GM21526 (cell line): Measurements from ENCODE around the gene HLCS.

Experiments used
- ATAC-seq: cut with Tn5 transposase; IDR thresholded peaks from one replicate; pipeline ENCODE4 v1.9.1; 2021; ENCODE audit warnings: moderate library complexity; ENCODE audit not compliant: unreplicated experiment, low FRiP score

HLCS gene

DNA sequence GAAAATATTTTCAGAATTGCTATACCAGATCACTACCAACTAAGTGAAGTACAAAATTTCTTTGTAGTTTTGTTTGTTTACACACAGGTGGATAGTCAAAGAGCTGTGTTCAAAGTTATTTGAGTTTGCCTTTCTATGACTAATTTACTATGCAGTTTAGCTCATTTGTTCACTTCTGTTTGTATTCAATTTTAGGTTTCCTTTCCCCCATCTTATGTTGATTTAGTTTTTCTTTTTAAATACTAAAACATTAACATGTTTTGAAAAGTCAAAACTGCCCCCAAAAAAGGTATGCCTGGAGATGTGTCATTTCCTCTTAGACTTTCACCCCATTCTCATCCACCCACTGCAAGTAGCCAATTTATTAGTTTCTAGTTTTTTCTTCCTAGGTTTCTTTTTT is 21.4 kb upstream of the HLCS start:
- no peak for ATAC-seq

DNA sequence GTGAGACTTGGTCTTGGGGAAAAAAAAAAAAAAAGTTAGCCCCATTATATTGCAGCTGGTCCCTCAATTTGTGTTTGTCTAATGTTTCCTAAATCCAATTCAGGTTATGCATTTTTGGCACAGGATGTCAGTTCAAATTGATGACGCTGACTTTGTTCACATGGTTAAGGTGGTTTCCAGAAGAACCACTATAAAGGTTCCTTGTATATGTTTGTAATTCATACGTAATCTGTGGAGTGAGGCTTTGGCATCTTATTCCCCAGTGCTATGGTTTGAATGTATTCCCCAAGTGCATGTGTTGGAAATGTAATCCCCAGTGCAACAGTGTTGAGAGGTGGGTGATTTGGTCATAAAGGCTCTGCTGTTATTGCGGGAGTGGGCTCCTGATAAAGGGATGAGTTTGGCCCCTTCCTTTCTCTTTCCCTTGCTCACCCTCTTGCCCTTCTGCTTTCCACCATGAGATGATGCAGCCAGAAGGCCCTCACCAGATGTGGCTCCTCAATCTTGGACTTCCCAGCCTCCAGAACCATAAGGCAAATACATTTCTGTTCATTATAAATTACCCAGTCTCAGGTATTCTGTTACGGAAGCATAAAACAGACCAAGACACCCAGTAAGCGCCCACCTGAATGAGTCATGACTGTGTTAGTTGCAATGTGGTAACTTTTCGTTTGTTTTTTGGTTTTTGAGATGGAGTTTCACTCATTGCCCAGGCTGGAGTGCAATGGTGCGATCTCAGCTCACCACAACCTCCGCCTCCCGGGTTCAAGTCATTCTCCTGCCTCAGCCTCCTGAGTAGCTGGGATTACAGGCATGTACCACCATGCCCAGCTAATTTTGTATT is 19.5 kb upstream of the HLCS start:
- no peak for ATAC-seq

DNA sequence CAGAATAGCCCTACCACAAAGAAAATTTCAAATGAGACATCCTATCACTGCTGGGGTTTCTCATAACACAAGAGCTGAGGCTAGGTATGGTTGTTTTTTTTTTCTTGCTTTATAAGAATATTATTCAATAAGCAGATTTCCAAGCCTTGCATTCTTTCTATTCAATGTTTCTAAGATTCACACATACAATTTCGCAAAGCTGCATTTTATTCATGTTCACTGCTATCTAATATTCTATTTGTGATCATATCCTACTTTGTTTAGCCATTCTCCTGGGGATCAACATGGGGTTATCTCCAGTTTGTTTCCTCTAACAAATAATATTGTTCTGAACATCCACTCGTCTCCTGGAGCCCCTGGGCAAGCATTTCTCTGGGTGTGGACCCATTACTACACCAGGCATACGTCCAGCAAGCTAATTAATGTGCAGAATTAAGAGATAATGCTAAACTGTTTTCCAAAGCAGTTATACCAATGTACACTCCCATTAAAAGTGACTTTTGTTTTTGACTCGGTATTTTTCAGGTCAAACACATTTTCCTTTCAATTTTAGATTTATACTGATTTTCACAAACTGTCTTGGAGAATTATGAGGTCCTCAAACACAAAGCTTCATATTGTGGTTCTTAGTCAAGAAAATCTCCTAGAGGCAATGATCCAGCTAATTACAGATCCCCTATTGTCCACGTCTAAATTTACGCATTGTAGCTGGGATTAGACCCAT is 15.7 kb upstream of the HLCS start:
- ATAC-seq, result no peak

DNA sequence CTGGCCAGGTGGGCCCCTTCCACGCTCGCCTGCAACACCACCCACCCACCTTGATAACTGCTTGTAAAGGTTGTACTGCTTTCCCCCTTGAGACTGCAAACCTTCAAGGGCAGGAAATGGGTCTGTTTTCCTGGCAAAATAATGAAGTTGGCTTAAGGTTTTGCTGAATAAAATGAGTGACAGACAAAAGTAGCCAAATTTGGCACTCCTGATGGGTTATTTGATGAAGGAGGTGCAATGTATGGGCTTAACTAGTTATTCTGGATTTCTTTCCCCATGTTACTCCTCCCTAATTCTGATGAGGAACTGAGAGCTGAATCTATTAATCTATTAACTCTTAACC is 14.6 kb upstream of the HLCS start:
- ATAC-seq, result no peak

DNA sequence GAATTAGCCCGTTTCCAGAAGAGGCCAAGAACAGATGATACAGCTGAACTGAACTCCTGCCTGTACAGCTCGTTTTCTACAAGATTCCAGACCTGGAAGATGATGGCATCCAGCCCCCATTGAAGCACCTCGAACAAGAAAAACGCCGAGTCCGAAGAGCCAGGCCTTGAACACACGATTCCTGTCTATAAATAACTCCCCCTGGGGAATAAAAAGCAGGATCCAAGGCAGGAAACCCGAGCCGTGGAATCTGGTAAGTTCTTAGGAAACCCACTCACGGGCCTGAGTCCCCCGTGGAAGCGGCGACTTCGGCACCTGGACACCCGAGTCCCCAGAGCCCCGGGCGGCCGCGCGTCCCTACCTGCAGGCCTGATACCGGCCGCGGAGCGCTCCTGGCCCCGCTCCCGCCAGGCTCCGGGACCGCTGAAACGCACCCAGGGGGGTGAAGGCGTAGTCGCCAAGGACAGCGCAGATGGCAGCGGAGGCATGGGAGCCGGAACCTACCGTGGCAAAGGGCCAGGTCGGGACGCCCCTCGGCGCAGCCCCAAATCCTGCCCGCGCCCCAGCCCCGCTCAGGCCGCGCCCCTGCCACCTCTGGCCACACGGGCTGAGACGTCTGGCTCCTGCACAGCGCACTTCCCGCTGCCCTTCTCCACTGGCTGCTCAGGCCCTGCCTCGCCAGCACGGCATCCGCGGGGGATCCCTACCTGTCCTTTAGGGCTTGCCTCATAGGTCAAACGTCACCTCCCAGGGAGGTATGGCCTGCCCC is 14.0 kb upstream of the HLCS start:
- ATAC-seq, result no peak

GRCh38 chr21:36976882-36977651 is 10.6 kb upstream of the HLCS start:
- ATAC-seq, result peak; percentile 54

DNA sequence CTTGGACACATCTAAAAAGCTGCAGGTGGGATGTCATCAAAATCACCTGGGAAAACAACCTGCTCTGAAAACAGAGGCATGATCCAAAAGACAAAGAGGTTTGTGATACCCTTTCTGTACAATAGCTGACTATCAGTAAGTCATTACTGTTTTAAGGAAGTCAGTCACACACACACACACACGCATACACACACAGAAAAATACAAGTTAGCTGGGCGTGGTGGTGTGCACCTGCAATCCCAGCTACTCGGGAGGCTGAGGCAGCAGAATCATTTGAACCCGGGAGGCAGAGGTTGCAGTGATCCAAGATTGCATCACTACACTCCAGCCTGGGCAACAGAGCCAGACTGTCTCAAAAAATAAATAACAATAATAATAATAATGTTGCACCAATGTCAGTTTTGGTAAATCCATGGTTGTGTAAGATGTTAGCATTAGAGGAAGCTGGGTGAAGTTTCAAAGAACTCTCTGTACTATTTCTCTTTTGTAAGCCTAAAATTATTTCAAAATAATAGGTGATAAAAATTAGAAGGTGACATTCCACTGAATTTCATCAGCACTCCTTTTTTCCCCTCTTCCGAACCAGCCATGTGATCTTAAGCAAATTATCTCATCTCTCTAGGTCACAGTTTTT is 9.9 kb upstream of the HLCS start:
- ATAC-seq, result no peak

- no peak for ATAC-seq
Observed at GRCh38 chr21:36974851-36975192, 8.4 kb upstream of the HLCS start.

GRCh38 chr21:36973986-36974850 is 7.7 kb upstream of the HLCS start:
- ATAC-seq, result no peak

DNA sequence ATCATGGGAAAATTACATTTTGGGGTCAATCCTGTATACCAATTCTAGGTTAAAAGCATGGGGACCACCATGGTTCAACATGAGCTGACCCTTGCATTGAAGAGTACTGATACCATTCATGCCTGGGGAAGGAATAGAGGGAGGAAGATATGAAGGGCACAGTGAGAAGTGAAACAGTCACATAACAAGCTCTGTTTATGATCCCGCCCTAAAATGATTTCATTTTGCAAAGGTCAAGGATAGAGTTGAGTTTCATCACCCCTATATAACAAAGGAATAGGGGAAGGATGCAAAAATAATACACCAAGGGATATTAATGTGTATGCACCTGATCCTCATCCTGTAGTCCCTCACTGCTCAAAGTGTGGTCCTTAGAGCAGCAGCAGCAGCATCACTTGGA is 2.5 kb upstream of the HLCS start:
- ATAC-seq, result no peak

DNA sequence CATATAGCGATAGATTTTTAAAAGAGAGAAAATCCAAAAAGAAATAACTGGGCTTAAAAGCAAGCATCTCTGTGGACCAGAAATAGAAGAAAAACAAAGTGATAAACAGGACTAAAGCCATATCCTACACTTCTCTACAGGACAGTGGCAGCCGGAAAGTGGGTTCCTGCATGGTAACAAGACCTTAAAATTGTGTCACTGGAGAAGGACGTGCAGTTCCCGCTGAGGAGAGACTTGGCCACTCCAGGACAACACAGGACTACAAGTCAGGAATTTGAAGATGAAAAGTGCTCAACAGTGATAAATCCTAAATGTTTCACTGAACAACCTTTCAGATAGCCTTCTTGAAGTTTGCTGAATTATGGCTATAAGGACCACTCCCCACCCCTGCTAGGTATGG is 1.9 kb upstream of the HLCS start:
- no peak for ATAC-seq

- ATAC-seq, result peak; percentile 27
Observed at GRCh38 chr21:36966821-36967768, 626 bp upstream of the HLCS start.

GRCh38 chr21:36965720-36966065 is 776 bp downstream of the HLCS start:
- ATAC-seq, result no peak

- no peak for ATAC-seq
Observed at GRCh38 chr21:36964827-36965719, 1.4 kb downstream of the HLCS start.

DNA sequence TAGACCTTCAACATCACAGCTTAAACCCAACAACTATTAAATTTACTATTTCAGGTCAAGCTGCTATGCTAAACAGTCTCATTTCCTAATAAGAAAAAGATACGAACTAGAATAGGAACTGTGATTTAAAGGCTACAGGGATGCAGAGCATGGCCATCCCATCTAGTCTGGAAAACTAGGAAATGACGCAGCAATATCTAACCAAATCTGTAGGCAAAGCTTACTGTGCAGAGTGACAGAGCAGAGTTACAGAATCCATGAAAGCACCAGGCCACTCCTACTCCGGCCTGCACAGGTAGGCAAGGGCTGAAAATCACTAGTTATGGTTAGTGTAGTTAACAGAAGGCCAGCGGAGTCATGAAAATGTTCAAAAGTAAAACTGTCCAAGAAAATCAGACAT is 2.1 kb downstream of the HLCS start:
- no peak for ATAC-seq

GRCh38 chr21:36962098-36962780 is 4.2 kb downstream of the HLCS start:
- no peak for ATAC-seq
